HEK293T (cell line): ENCODE results near the gene NINJ1.

ENCODE experiments used
- CTBP1 ChIP-seq: fragments of 450-650 bp; IDR thresholded peaks from 2 replicates; pipeline ENCODE4 v1.6.1; 2016; ENCODE audit warnings: borderline replicate concordance
- ELF4 ChIP-seq: fragments of 450-650 bp; IDR thresholded peaks from 2 replicates; pipeline ENCODE4 v1.6.1; 2017; ENCODE audit warnings: antibody characterized with exemption
- FOXA1 ChIP-seq: fragments of 450-650 bp; IDR thresholded peaks from 2 replicates; pipeline ENCODE4 v1.6.1; 2016; ENCODE audit warnings: mild to moderate bottlenecking
- FOXK2 ChIP-seq: fragments of 450-650 bp; IDR thresholded peaks from 2 replicates; pipeline ENCODE4 v1.6.1; 2016; ENCODE audit warnings: mild to moderate bottlenecking
- HDGF ChIP-seq: fragments of 450-650 bp; IDR thresholded peaks from 2 replicates; pipeline ENCODE4 v1.6.1; 2017; ENCODE audit warnings: antibody characterized with exemption, borderline replicate concordance
- LEF1 ChIP-seq: fragments of 450-650 bp; IDR thresholded peaks from 2 replicates; pipeline ENCODE4 v1.6.1; 2017; ENCODE audit warnings: mild to moderate bottlenecking, borderline replicate concordance
- NFRKB ChIP-seq: fragments of 450-650 bp; IDR thresholded peaks from 2 replicates; pipeline ENCODE4 v1.6.1; 2016; ENCODE audit warnings: mild to moderate bottlenecking, moderate library complexity
- SP1 ChIP-seq: fragments of 450-650 bp; IDR thresholded peaks from 2 replicates; pipeline ENCODE4 v1.6.1; 2017
- SUZ12 ChIP-seq: fragments of 450-650 bp; IDR thresholded peaks from 2 replicates; pipeline ENCODE4 v1.6.1; 2016; ENCODE audit warnings: mild to moderate bottlenecking
- TARDBP ChIP-seq: fragments of 450-650 bp; IDR thresholded peaks from 2 replicates; pipeline ENCODE4 v1.6.1; 2016
- ZNF384 ChIP-seq: fragments of 450-650 bp; IDR thresholded peaks from 2 replicates; pipeline ENCODE4 v1.6.1; 2016

DNA sequence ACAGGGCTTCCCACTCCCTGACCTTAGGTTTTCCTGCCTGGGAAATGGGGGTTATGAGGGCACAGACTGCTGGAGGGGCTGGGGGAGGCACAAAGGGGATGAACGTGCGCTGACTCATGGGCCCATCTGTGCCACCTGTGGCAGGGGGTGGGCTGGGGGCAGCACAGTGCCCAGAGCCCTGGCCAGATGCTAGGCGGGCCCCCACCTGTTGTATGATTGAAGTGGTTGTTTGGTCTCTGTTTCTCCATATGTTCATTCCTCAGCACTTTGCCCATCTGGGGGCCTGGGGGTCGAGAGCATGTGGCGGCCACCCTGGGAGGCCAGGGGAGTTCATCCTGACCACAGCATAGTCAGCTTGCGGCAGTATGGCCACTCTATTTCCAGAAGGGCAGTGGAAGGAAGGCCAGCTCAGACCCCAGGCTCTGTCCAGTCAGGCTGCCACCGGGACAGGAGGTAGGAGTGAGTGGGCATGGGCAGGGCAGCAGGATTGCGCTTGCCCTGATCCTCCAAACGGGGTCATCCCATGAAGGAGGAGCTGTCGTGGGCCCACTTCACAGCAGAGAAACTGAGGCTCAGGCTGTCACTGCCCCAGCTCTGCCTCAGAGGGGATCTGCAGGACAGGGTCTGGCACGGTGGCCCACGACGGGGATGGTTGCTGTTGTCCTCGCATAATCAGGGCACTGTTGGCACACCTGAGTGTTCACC, 841 bp upstream of the NINJ1 start:
- TF ChIP-seq SUZ12 (no peak), FOXA1 (no peak), SP1 (no peak), CTBP1 (no peak), HDGF (no peak), TARDBP (no peak), LEF1 (no peak), ELF4 (no peak), ZNF384 (no peak), NFRKB (no peak), FOXK2 (no peak)
